SK-N-MC (cell line): ENCODE measurements around the gene PIWIL4.
"Not testable (repeated sequence)": the region's sequence is repeated elsewhere in the genome, so short reads cannot be mapped to it uniquely, and the experiment has no call there.

Experiments used
- DNase-seq: peaks from one replicate; pipeline ENCODE4 v3.0.0-alpha.2; 2011; ENCODE audit warnings: low read depth, low spot score
- H3K27ac ChIP-seq: fragments of 200-600 bp; sonication (generic); 2 replicates; pipeline ENCODE4 v1.5.1; 2016; ENCODE audit warnings: mixed run types
- H3K36me3 ChIP-seq: fragments of 200-600 bp; sonication (generic); 2 replicates; pipeline ENCODE4 v1.6.1; 2017; ENCODE audit warnings: antibody characterized with exemption, low read length, mixed read lengths; ENCODE audit not compliant: insufficient read depth
- H3K4me3 ChIP-seq: fragments of 200-600 bp; sonication (generic); 2 replicates; pipeline ENCODE4 v1.5.1; 2016
- H3K9ac ChIP-seq: fragments of 200-600 bp; sonication (generic); 2 replicates; pipeline ENCODE4 v1.8.0; 2017; ENCODE audit warnings: mixed run types, mixed read lengths; ENCODE audit not compliant: insufficient read length
- H3K9me3 ChIP-seq: fragments of 200-600 bp; sonication (generic); 2 replicates; pipeline ENCODE4 v1.6.1; 2017; ENCODE audit warnings: low read depth, mild to moderate bottlenecking, antibody characterized with exemption, low read length, moderate library complexity, mixed read lengths
- EZH2 ChIP-seq: fragments of 200-600 bp; sonication (generic); IDR thresholded peaks from one replicate; pipeline ENCODE4 v1.6.1; 2017; ENCODE audit warnings: antibody characterized with exemption
- FOXP2 ChIP-seq: optimal IDR thresholded peaks from 2 replicates; pipeline ENCODE3; 2011; ENCODE audit warnings: mild to moderate bottlenecking, moderate library complexity; ENCODE audit not compliant: insufficient read depth; ENCODE audit errors: extremely low read length, control extremely low read depth
- POLR2AphosphoS5 ChIP-seq: IDR thresholded peaks from 2 replicates; pipeline ENCODE4 v1.6.1; 2012; ENCODE audit warnings: mild to moderate bottlenecking, low read depth, low read length, borderline replicate concordance

Gene PIWIL4

DNA sequence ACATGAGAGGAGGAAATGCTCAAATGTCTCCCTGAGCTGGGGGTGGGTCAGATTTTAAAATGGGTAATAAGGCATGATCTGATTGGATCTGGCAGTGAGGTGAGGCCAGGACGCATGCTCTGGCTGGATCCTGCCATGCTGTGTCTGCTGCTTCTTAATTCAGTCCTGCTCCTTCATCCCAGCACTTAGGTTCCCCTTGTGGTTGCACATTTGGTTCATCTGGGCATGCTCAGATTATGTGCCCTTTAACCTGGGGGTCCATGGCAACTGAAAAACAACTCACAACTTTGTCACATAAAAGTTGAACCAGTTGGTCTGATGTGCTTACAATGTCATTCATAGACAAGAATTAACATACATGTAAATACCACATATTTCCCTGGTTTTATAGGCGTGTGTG is 67.9 kb downstream of the PIWIL4 start:
- Histone ChIP-seq H3K36me3 (no peaks in the 10 kb centered on the region), H3K4me3 (no peak overlapping the region), H3K9ac (no peak overlapping the region), H3K9me3 (no peaks in the 10 kb centered on the region), H3K27ac (no peak overlapping the region)
- DNase-seq = no peak
- TF ChIP-seq FOXP2 (no peak), POLR2AphosphoS5 (no peak), EZH2 (no peak)

DNA sequence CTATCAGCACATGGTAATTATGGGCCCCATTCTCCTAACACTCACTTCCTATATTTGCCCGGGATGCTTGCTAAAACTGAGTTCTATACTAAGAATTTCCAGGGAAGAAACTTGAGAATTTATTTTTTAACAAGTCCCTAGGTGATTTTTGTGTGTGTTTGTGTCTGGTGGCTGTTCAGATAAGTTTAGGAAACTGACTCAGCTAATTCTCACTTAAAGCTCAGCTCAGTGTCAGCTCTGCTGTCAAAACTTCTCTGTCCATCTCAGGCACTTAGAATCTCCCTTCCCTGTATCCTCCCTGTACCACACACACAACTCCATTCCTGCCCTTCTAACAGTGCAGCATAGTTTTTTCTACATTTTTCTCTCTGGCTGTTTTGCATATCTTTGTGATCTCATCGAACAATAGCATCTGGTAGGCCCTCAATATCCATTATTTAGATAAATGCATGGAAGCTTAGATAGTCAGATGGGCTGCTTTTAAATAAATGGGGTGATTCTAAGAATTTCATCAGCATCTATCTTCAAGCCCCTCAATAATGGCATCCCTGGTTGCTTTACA is 69.3 kb downstream of the PIWIL4 start:
- no peak for DNase-seq
- no peaks in the 10 kb centered on the region for H3K36me3 ChIP-seq
- H3K27ac ChIP-seq = no peak overlapping the region
- TF ChIP-seq POLR2AphosphoS5 (no peak), FOXP2 (no peak), EZH2 (no peak)
- no peaks in the 10 kb centered on the region for H3K9me3 ChIP-seq
- no peak overlapping the region for H3K4me3 ChIP-seq
- H3K9ac ChIP-seq = no peak overlapping the region

DNA sequence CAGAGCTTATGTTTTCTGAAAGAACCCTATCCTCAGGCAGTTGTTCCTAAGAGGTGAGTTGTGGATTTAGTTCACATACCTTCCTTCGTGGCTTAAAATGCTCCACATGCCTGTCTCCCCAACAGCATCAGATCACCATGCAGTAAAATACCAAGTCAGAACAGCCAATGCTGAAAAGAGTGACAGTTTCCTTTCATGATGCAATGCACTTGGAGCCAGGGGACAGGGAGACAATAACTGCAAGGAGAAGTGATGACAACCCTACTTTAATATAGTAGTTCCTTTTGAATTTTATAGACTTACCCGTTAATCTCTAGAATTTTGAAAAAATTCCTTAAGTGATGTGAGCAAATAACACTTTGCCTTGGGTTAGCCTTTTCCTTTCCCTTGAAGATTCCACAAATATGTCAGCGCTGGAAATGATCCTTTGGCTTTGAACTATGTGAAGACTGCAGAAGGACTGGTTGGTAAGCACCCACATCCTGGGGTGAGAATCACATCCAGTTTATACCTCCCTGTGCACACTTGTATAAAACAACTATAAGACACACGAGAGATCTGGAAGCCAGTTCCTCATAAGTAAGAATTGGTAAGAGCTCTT is 71.2 kb downstream of the PIWIL4 start:
- Histone ChIP-seq H3K4me3 (no peak overlapping the region), H3K9ac (no peak overlapping the region), H3K9me3 (no peaks in the 10 kb centered on the region), H3K36me3 (no peaks in the 10 kb centered on the region), H3K27ac (no peak overlapping the region)
- no peak for TF ChIP-seq POLR2AphosphoS5
- no peak for TF ChIP-seq FOXP2
- TF ChIP-seq EZH2 = no peak
- no peak for DNase-seq

DNA sequence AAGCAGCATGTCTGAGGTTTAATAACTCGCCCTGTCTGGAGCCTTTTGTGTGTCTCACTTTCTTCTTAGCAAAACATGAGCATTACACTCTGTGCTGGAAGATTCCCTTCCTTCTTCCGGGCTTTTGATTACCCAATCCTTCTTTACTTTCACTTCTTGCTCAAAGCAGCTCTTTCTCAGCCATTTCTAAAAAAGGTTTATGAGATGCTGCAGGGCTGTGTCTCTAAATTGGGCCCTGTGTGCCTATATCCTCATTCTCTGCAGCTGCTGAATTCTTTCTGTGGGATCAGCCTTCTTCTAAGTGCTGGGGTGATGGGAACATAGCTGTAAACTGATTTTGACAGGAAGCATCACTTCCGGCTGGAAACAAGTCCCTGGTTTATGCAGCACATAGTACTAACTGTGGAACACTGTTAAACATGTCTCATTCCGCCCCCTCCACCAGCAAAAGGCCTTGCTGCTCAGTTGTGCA is 71.8 kb downstream of the PIWIL4 start:
- no peak overlapping the region for H3K27ac ChIP-seq
- no peak overlapping the region for H3K9ac ChIP-seq
- no peak for TF ChIP-seq EZH2
- no peaks in the 10 kb centered on the region for H3K9me3 ChIP-seq
- H3K36me3 ChIP-seq = no peaks in the 10 kb centered on the region
- DNase-seq = no peak
- H3K4me3 ChIP-seq = no peak overlapping the region

DNA sequence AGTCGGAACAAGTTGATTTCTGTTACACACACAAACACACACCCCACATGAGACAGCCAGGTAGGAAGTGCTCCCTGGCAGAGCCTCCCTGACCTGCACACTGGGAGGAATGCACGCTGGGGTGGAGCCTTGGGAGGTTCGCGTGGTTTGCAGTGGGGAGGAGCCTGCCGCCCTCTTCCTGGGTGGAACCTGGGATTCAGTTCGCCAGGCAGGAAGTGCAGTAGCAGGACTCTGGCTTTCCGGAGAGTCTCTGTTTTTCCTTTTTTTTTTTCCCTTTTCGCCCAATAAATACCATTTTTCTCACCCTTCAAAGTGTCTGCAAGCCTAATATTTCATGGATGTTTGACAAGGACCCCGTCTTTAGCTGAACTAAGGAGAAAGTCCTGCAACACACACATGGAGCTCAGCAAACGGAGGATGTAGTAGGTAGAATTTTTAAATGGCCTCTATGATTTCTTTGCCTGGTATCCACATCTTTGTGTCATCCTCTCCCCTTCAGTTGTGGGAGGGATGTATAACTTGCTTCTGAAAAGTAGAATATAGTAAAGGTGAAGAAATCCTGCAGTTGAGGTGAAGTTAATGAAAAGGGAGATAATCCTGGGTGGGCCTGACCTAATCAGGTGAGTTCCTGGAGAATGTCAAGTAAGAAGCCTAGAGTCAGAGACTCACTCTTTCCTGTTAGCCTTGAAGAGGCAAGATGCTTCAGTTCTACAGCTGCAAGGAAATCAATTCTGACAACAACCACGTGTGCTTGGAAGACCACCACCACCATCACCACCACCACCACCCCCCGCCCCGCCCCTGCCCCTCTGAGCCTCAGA is 72.9 kb downstream of the PIWIL4 start:
- DNase-seq = no peak
- TF ChIP-seq EZH2 (no peak), POLR2AphosphoS5 (no peak), FOXP2 (no peak)
- Histone ChIP-seq H3K4me3 (no peak overlapping the region), H3K36me3 (no peaks in the 10 kb centered on the region), H3K9me3 (no peaks in the 10 kb centered on the region), H3K9ac (no peak overlapping the region), H3K27ac (no peak overlapping the region)

DNA sequence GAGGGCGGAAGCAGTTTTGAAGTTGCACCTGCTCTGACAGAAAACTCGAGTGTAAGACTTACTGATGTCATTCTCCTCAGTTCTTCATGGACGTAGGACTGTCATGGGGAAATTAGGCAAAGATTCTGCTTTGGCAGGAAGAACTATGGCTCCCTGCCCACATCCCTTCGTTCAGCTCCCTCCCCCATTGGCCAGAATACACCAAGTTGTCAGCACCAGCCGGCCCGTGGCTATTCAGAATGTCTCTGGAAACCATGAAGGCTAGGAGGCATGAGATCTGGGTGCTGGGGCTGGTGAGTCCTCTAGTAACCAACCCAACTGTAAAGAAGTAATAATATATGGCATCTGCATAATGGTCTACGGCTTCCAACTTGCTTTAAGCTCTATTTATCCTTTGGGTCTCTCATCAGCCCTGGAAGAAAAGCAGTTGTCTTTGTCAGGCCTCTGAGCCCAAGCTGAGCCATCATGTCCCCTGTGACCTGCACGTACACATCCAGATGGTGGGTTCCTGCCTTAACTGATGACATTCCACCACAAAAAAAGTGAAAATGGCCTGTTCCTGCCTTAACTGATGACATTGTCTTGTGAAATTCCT is 74.1 kb downstream of the PIWIL4 start:
- TF ChIP-seq FOXP2 (no peak), EZH2 (no peak), POLR2AphosphoS5 (no peak)
- Histone ChIP-seq H3K27ac (no peak overlapping the region), H3K9ac (no peak overlapping the region), H3K4me3 (no peak overlapping the region), H3K36me3 (no peaks in the 10 kb centered on the region), H3K9me3 (no peaks in the 10 kb centered on the region)
- DNase-seq = no peak

DNA sequence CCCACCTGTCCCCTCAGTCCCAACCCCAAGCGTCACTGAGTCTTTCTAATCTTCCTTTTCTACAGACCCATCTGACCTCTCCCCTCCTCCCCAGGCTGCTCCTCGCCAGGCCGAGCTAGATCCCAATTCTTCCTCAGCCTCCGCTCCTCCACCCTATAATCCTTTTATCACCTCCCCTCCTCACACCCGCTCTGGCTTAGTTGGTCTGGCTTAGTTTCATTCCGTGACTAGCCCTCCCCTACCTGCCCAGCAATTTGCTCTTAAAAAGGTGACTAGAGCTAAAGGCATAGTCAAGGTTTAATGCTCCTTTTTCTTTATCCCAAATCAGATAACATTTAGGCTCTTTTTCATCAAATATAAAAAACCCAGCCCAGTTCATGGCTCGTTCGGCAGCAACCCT is 76.0 kb downstream of the PIWIL4 start:
- not testable (repeated sequence) for H3K4me3 ChIP-seq, H3K36me3 ChIP-seq, H3K9me3 ChIP-seq, H3K27ac ChIP-seq, H3K9ac ChIP-seq, DNase-seq

DNA sequence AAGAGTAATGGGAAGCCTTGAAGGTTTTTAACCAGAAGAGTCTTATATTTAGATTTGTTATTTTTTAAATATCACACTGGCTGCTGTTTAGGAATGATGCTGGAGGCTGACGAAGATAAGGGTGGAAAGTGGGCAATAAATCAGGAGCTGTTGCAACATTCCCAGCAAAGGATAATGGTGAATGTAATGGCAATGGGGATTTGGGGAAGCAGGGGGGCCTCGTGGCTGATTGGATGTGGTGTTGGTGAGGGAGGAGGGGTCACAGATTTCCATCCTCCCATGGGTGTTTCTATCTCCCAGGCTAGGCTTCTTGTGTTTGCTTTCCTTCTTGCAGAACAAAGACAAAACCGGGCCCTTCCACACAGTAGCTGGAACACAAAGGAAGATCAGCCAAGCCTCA is 80.8 kb downstream of the PIWIL4 start:
- no peak overlapping the region for H3K4me3 ChIP-seq

DNA sequence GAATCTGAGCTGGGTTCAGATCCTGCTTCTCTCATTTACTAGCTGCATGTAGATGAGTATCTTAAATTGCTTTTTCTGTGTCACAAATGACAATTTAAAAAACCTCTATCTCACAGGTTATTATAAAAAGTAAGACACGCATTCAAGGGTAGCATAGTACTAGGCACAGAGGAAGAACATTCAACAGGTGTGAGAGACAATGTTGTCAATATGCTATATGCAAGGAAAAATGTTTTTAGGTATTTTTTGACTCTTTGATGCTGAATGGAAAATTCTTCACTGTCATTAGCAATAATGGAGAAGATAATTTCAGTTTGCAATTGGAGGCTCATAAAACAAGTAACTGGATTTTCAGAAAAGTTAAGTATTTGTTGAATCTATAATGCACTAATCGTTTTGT is 81.6 kb downstream of the PIWIL4 start:
- Histone ChIP-seq H3K27ac (no peak overlapping the region), H3K9me3 (no peaks in the 10 kb centered on the region), H3K36me3 (no peaks in the 10 kb centered on the region), H3K9ac (no peak overlapping the region), H3K4me3 (no peak overlapping the region)
- no peak for TF ChIP-seq EZH2
- no peak for TF ChIP-seq FOXP2
- no peak for TF ChIP-seq POLR2AphosphoS5
- no peak for DNase-seq

More for the DNA sequence above, 80.8 kb downstream of the PIWIL4 start:
- TF ChIP-seq POLR2AphosphoS5 (no peak), EZH2 (no peak), FOXP2 (no peak)
- H3K9ac ChIP-seq = no peak overlapping the region
- no peaks in the 10 kb centered on the region for H3K9me3 ChIP-seq
- no peaks in the 10 kb centered on the region for H3K36me3 ChIP-seq
- H3K27ac ChIP-seq = no peak overlapping the region
- DNase-seq = no peak
